ELF-1 (cell line): ENCODE results near the gene TEKTIP1.

Experiments used
- DNase-seq: peaks from one replicate; pipeline ENCODE4 v3.0.0-alpha.2; 2016; ENCODE audit warnings: low read depth, low spot score

Gene TEKTIP1

GRCh38 chr19:3537438-3538240 lies 1.3 kb upstream of the TEKTIP1 start:
- no peak for DNase-seq

DNA sequence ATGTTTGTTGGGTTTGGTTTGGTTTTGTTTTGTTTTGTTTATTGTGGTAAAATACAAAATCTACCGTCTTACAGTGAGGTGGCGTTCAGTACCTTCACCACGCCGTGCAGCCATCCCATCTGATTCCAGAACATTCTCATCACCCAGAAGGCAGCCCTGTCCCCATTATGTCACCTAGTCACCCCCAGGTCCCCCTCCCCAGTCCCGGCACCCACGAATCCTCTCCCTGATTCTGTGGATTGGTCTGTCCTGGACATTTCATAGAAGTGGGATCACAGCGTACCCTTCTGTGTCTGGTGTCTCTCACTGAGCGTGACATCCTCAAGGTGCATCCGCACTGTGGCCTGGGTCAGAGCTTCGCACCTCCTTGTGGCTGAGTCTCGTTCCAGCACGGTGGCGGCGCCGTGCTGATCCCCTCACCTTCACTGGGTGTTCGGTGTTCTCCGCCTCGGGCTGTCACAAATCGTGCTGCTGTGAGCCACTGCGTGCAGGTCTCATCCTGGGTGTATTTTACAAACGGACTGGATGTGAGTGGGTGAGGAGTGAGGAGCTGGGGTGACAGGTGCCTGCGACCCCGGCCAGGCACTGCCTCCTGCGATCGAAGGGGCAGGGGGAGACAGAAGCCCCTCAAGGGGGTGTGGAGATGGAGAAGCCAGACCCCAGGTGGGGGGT lies 580 bp upstream of the TEKTIP1 start:
- peak; percentile 50 for DNase-seq

DNA sequence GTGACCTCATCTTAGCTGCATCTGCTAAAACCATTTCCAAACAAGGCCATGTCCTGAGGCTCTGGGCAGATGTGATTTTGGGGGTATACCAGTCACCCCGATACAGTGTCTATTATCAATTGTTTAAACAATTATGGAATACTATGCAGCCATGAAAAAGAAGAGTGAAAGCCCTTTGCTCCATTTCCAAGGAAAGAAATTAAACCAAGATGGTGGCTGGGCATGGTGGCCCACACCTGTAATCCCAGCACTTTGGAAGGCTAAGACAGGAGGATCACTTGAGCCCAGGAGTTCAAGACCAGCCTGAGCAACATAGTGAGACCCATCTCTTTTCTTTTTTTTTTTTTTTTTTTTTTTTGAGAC lies 763 bp downstream of the TEKTIP1 start:
- no peak for DNase-seq

DNA sequence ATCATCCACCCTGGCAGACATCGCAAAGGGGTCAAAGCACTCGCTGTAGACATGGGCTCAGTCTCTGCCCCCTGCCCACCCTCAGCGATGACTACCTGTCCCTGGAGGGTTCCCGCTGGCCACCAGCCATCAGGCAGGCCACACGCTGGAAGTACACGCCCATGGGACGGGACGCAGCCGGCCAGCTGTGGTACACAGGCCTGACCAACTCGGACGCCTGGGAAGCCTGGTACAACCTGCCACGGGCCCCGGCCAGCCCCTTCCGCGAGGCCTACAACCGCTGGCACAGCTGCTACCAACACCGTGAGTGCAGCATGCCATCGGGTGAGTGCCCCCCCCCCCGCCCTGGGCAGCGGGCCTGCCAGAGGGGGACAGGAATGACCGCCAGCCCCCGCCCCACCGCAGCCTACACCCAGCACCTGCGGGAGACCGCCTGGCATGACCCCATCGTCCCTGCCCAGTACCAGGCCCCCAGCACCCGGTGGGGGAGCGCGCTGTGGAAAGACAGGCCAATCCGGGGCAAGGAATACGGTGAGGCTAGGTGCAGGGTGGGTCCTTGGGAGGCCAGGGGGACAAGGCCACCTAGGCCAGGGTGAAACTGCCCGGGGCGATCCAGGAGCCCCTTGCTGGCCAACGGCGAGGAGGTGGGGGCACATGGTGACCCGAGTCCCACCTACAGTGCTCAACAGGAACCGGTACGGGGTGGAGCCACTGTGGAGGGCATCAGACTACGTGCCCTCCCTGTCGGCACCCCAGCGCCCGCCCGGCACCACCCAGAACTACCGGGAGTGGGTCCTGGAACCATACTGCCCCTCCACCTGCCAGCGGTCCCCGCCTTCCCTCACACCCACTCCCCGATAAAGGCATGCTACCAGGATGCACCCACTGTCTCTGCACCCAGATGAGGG lies 4.4 kb downstream of the TEKTIP1 start:
- no peak for DNase-seq

GRCh38 chr19:3544058-3544376 lies 5.0 kb downstream of the TEKTIP1 start:
- DNase-seq = no peak

DNA sequence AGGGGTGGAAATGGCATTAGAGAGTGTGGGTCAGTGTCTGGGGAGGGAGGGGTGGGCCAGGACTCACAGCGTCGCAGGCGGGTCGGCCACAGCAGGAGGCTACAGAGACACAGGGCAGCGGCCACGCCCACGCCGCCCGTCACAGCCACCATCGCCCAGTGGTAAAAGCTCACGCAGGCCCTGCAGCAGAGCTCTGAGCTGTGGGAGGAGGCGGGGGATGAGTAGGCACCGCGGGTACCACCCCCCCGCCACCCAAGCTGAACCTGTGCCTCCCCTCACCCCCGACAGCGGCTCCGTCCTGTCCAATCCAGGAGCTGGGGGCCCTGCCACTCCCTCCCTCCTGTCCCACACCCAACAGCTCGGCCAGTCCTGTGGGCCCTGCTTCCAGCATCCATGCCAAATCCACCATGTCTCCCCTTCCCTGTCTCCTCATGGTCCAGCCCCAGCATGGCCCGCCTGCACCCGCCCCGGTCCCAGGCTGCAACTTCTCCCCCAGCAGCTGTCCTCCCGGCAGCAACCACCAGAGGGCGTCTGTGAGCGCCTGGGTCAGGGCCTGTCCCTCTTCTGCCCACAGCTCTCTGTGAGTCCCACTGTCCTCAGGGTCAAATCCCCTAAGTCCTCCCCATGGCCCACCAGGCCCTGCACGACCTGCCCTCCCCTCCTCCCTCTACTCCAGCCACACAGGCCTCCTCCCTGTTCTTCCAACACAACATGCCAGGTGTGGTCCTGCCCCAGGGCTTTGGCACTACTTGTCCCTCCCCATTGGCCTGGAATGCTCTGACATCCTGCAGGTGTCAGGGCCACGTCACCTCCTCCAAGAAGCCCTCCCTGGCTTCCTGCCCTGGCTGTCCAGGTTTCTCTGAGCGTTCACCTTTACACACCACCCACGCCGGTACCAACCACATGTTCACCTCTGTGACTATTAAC lies 6.0 kb downstream of the TEKTIP1 start:
- peak; percentile 89 for DNase-seq

GRCh38 chr19:3545669-3546034 lies 6.7 kb downstream of the TEKTIP1 start:
- DNase-seq = no peak

DNA sequence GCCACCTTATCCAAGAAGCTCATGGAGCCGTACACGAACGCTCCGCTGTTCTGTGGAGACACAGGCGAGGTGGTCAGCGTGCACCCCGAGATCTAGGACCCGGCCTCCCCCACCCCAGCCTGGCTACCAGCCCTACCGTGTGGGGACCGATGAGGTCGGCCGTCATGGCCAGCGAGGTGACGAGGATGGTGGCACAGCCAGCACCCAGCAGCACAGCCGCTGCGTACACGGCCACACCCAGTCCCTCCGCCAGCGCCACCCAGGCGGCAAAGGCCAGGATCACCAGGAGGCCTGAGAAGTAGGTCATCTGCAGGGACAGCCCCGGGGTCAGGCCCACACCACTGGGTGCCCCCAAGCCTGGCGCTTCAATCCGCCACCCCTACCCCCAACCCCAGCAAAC lies 7.1 kb downstream of the TEKTIP1 start:
- DNase-seq = no peak

DNA sequence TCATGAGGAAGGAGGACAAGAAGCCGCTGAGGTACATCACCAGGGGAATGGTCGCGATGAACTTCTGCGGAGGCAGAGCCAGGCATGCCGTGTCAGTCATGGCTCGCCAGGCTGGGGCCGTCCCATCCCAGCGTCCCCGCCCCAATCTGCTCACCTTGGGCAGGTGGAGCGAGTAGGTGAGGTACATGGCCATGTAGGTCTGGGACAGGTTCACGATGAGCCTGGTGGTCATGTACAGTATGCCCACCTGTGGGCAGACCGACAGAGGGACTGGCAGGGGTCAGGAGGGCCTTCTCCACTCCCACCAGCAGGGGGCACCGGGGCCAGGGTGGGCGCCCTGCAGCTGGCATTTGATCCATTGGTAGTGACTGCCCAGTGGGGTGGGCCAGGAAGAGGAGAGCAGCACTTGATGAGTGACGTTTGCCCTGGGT lies 8.3 kb downstream of the TEKTIP1 start:
- no peak for DNase-seq

DNA sequence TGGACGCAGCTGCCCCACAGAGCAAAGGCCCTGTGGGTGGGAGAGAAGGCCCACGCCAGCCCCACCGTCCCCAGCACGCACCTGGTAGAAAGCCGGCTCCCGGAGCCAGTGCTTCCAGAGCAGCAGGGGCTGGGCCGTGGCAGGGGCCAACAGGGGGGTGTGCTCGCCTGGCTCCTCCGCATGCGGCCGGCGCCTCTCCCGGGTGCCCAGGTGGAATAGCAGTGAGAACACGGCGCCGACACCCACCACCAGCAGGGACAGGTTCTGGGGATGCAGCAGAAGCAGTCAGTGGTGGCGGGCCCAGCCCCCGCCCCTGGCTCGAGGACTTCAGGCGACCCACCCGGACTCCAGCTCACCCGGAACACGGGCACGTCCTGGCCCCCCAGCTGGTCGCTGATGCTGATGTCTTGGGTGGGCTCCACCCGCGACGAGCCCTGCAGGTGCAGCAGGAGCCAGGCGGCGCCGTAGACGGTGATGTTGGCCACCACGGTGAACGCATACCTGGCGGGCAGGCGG lies 8.9 kb downstream of the TEKTIP1 start:
- no peak for DNase-seq

GRCh38 chr19:3548606-3549005 lies 9.6 kb downstream of the TEKTIP1 start:
- DNase-seq = no peak

DNA sequence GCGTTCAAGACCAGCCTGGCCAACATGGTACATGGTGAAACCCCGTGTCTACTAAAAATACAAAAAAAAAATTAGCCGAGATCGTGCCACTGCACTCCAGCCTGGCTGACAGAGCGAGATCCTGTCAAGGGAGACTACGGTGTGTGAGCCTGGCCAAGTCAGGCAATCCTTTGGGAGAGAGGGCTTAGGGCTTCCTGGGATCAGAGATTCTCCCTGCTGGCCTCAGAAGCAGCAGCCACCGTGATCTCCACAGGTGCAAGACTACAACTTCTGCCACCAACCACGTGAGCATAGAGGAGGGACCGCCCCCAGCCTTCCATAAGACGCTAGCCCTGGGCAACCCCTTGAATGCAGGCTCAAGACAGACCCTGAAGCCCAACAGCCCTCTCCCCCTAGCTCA lies 10.8 kb downstream of the TEKTIP1 start:
- no peak for DNase-seq

- DNase-seq = no peak
Observed at GRCh38 chr19:3550947-3551791, 12.2 kb downstream of the TEKTIP1 start.

- no peak for DNase-seq
Observed at GRCh38 chr19:3551792-3552095, 12.8 kb downstream of the TEKTIP1 start.

DNA sequence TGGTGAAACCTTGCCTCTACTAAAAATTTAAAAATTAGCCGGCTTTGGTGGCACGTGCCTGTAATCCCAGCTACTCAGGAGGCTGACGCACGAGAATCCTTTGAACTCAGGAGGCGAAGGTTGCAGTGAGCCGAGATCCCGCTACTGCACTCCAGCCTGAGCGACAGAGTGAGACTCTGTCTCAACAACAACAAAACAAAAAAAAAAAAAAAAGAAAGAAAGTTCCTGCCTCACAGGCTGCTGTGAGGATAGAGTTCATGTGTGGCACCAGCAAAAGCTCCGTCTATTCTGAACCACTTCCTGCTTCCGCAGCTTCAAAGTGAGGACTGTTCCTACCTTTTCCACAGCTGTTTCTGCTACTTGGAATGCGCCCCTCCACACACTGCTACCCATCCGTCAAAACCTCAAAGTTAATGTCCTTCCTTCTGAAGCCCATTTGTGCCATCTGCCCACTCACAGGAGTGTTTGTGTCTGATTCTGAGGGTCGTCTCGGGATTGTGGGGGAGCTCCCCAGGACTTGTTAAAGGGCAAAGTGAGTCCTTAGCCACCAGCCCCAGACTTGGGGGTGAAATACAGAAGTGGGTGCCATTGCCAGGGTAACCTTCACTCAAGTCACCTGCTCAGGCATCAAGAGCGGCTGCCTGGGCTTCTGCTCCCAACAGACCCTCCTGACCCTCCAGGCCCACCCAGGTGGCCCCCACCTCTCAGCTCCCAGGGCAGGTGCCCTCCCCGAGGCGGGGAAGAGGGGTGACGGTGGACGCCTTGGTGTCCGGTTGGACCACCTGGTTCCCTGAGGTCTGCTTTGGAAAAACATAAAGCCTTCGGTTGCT lies 15.5 kb downstream of the TEKTIP1 start:
- DNase-seq = no peak

DNA sequence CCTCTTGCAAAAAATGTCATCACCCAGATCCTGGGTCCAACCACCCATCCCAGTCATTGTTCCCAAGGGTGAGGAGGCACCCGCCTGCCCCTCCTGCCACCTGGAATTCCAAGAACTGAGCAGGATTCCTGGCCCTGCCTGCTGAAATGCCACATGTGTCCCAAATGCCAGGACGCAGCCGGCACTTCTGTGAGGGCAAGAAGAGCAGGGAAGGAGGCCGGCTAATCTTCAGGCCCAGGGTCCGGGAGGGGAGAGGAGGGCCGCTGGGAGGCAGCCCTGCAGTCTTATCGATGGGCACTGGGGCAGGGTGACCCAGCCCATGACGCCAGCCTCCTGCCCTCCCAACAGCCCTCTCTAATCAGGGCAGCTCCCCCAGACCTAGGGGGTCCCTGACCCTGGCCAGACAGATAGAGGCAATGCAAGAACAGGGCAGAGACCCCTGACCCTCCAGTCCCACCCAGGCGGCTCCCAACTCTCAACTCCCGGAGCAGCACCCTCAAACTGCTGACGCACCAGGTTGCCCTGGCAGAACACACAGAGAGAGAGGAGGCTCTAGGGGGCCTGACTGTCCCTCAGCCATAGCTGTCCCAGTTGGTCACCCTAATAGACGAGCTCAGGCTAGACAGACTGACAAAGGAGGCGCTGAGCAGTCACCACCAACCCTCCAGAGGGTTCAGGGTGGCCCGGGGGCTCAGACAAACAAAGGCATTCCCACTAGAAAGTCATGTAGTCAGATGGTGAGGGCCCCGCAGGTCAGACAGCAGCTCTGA lies 16.9 kb downstream of the TEKTIP1 start:
- DNase-seq = no peak

DNA sequence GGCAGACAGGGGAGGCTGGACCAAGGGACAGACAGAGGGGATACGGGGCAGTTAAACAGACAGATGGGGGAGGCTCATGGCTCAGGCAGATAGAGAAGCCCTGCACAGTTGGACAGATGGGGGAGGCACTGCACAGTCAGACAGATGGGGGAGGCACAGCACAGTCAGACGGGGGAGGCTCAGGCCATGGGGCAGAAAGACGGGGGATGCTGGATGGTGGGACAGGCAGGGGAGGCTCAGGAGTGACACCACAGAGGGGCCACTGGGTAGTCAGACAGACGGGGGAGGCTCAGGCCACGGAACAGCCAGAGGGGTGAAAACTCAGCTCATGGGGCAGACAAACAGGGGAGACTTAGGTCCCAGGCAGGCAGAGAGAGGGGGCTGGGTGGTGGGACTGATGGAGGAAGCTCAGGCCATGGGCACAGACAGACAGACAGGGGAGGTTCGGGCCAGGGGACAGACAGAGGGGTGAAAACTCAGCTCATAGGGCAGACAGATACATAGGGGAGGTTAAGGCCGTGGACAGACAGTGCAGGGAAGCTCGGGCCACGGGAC lies 17.5 kb downstream of the TEKTIP1 start:
- DNase-seq = no peak

- peak; percentile 49 for DNase-seq
Observed at GRCh38 chr19:3556978-3557460, 18.0 kb downstream of the TEKTIP1 start.
